Lung (tissue), 16 donors: ENCODE measurements around the gene B4GALNT4. TPM values are rescaled to one million over a fixed set of nuclear protein-coding genes. Genes with fewer than 3 reads are reported as not detected.
A peak's percentile ranks its signal among the peaks of the same experiment; 100 is the strongest.
"Not testable (repeated sequence)": the region's sequence is repeated elsewhere in the genome, so short reads cannot be mapped to it uniquely, and the experiment has no call there.

ENCODE experiments used
- ATAC-seq: fragments of 200-7000 bp; cut with Tn5 transposase; one replicate; pipeline ENCODE4 v1.9.1; 2020; ENCODE audit warnings: moderate number of reproducible peaks; ENCODE audit not compliant: insufficient read depth, low FRiP score
- DNase-seq, 3 donors: peaks; one replicate each; pipeline ENCODE4 v3.0.0-alpha.2; 2013 to 2017
- H3K27ac ChIP-seq, 2 donors: one replicate each; pipeline ENCODE4 v1.5.1; 2013; ENCODE audit warnings: mild to moderate bottlenecking in 2 of 2, moderate library complexity in 2 of 2, control low read depth in 1 of 2, inconsistent platforms in 1 of 2, low read depth in 1 of 2, low read length in 1 of 2
- H3K27me3 ChIP-seq, 3 donors: one replicate each; pipeline ENCODE4 v1.5.1; 2013; ENCODE audit warnings: low read length in 2 of 3; ENCODE audit not compliant: control insufficient read depth in 3 of 3, insufficient read depth in 3 of 3
- H3K36me3 ChIP-seq, 4 donors: one replicate each; pipeline ENCODE4 v1.5.1; 2013; ENCODE audit warnings: low read length in 4 of 4, mild to moderate bottlenecking in 1 of 4, moderate library complexity in 1 of 4; ENCODE audit not compliant: control insufficient read depth in 4 of 4, insufficient read depth in 4 of 4
- H3K4me1 ChIP-seq, 5 donors: one replicate each; pipeline ENCODE4 v1.5.1; 2013; ENCODE audit warnings: low read length in 5 of 5, mild to moderate bottlenecking in 2 of 5, moderate library complexity in 1 of 5; ENCODE audit not compliant: control insufficient read depth in 5 of 5, insufficient read depth in 5 of 5
- H3K4me3 ChIP-seq: one replicate; pipeline ENCODE4 v1.5.1; 2013; ENCODE audit warnings: mild to moderate bottlenecking, control low read depth, moderate library complexity
- H3K9ac ChIP-seq, 2 donors: one replicate each; pipeline ENCODE4 v1.5.1; 2013; ENCODE audit warnings: low read length in 2 of 2, control low read depth in 1 of 2; ENCODE audit not compliant: insufficient read depth in 1 of 2
- H3K9me3 ChIP-seq, 4 donors: one replicate each; pipeline ENCODE4 v1.5.1; 2013; ENCODE audit warnings: low read length in 3 of 4, mild to moderate bottlenecking in 1 of 4, moderate library complexity in 1 of 4; ENCODE audit not compliant: control insufficient read depth in 4 of 4, insufficient read depth in 3 of 4
- CTCF ChIP-seq: IDR thresholded peaks from 2 replicates; pipeline ENCODE4 v1.5.1; 2012; ENCODE audit warnings: mild to moderate bottlenecking; ENCODE audit errors: control extremely low read depth, extremely low read depth
- WGBS, 2 donors: extraction: QIAGEN DNeasy Blood & Tissue Kit; methylation state at CpG; one replicate each; pipeline ENCODE4 v1.1.7; 2013; 5-methylcytosine and 5-hydroxymethylcytosine counted together
- long read RNA-seq, 5 donors: transcript quantifications; one replicate each; lab custom pipeline, GENCODE V29; 2026
- polyA plus RNA-seq, 2 donors: library from polyadenylated mRNA; stranded (reverse); fragments of 200-250 nt; gene quantifications; one replicate each; pipeline ENCODE4 v1.2.1, GENCODE V29; 2013
- total RNA-seq, 2 donors: library from RNA; depleted of rRNA in 1 of 2; stranded (reverse); fragments of >200 nt in 1 of 2; gene quantifications; one replicate each; pipeline ENCODE4 v1.2.1, GENCODE V29; 2014 to 2021
- donor health status: control.
- donor health status: control.
- donor health status: Bipolar disorder and iron deficiency.
- donor health status: healthy.
- donor health status: DM: yes; HTN: yes; CAD: no.

The B4GALNT4 gene, protein sequence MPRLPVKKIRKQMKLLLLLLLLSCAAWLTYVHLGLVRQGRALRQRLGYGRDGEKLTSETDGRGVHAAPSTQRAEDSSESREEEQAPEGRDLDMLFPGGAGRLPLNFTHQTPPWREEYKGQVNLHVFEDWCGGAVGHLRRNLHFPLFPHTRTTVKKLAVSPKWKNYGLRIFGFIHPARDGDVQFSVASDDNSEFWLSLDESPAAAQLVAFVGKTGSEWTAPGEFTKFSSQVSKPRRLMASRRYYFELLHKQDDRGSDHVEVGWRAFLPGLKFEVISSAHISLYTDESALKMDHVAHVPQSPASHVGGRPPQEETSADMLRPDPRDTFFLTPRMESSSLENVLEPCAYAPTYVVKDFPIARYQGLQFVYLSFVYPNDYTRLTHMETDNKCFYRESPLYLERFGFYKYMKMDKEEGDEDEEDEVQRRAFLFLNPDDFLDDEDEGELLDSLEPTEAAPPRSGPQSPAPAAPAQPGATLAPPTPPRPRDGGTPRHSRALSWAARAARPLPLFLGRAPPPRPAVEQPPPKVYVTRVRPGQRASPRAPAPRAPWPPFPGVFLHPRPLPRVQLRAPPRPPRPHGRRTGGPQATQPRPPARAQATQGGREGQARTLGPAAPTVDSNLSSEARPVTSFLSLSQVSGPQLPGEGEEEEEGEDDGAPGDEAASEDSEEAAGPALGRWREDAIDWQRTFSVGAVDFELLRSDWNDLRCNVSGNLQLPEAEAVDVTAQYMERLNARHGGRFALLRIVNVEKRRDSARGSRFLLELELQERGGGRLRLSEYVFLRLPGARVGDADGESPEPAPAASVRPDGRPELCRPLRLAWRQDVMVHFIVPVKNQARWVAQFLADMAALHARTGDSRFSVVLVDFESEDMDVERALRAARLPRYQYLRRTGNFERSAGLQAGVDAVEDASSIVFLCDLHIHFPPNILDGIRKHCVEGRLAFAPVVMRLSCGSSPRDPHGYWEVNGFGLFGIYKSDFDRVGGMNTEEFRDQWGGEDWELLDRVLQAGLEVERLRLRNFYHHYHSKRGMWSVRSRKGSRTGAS
- total RNA-seq = 1 to 10 TPM; 1.4 to 6.8 TPM
- polyA plus RNA-seq = 1 to 10 TPM; 2.1 to 4.6 TPM
- long read RNA-seq, donor 1, partial matches to known transcripts = 7 of 11 reads
- long read RNA-seq, donor 1, other reads (novel, unspliced or antisense) = 0 of 11 reads
- long read RNA-seq, donor 2, partial matches to known transcripts = 7 of 10 reads
- long read RNA-seq, donor 2, other reads (novel, unspliced or antisense) = 0 of 10 reads
- long read RNA-seq, donor 3, partial matches to known transcripts = 7 of 10 reads
- long read RNA-seq, donor 3, other reads (novel, unspliced or antisense) = 0 of 10 reads
- long read RNA-seq, donor 4 = 0 reads
- long read RNA-seq, donor 5, transcript B4GALNT4-201 (20 exons, 3,444 nt) = major isoform, 5 of 6 reads
- long read RNA-seq, donor 5, partial matches to known transcripts = 0 of 6 reads
- long read RNA-seq, donor 5, other reads (novel, unspliced or antisense) = 0 of 6 reads

DNA sequence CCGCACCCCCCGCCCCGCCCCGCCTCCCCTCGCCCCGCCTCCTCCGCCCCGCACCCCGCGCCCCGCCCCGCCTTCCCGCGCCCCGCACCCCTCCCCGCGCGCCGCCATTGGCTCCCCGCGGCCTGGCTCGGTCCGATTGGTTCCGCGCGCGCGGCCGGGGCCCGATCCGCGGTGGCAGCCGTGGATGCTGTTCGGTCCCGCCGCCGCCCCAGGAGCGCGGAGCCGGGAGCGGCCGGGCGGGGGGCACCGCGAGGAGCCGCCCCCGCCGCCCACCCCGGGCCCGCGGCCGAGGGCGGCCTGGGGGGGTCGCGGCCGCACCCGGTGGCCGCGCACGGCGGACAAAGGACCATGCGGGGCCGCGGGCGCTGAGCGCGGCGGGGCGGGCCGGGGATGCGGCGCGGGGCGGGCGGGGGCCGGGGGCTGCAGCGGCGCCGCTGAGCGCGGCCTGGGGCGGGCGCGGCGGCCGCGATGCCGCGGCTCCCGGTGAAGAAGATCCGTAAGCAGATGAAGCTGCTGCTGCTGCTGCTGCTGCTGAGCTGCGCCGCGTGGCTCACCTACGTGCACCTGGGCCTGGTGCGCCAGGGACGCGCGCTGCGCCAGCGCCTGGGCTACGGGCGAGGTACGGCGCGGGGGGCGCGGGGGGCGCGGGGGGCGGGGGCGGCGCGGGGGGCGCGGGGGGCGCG, at the start of gene B4GALNT4:
Gene B4GALNT4 (plus strand): TSS at position 164 of the 683 bp plus-strand sequence. CDS start 305 bp downstream, at position 469.
- DNase-seq = peak; percentile 57 to 65 (median 64)

GRCh38 chr11:319888-320273, 49.4 kb upstream of the B4GALNT4 start:
- Histone ChIP-seq H3K4me1 (peaks cover 0 to 32% (median 8%) of the 10 kb centered on the region in 5 donors), H3K27me3 (peaks cover 0 to 20% (median 16%) of the 10 kb centered on the region in 3 donors), H3K4me3 (peak overlapping the region; percentile 96), H3K9ac (peak overlapping the region in 1 of 2 donors; percentile 68), H3K27ac (peak overlapping the region; percentile 21 to 92)
- not testable (repeated sequence) for ATAC-seq, H3K9me3 ChIP-seq, DNase-seq, H3K36me3 ChIP-seq
- 9% methylated on average over 6 to 9 of the region's 10 CpGs for WGBS, 2 donors

More for the DNA sequence above, at the start of gene B4GALNT4:
- TF ChIP-seq CTCF = no peak
- no peak for ATAC-seq
- 0 to 2% methylated on average over 43 to 107 of the region's 118 CpGs for WGBS, 2 donors
- Histone ChIP-seq H3K27ac (no peak within 1 kb of the TSS), H3K9me3 (no peaks in the 10 kb centered on the region), H3K4me3 (no peak within 1 kb of the TSS), H3K4me1 (peaks cover 0 to 20% (median 0%) of the 10 kb centered on the region in 5 donors), H3K36me3 (peaks cover 0 to 2% (median 0%) of the 10 kb centered on the region in 4 donors), H3K27me3 (peaks cover 0 to 3% (median 0%) of the 10 kb centered on the region in 3 donors), H3K9ac (peak within 1 kb of the TSS in 1 of 2 donors; percentile 81)

GRCh38 chr11:324156-324555, 45.1 kb upstream of the B4GALNT4 start:
- Histone ChIP-seq H3K27me3 (no peaks in the 10 kb centered on the region), H3K4me1 (peaks cover 0 to 49% (median 14%) of the 10 kb centered on the region in 5 donors), H3K9ac (peak overlapping the region in 1 of 2 donors; percentile 62), H3K36me3 (no peaks in the 10 kb centered on the region), H3K4me3 (no peak overlapping the region), H3K9me3 (no peaks in the 10 kb centered on the region), H3K27ac (peak overlapping the region in 1 of 2 donors; percentile 65)
- ATAC-seq (no peak), DNase-seq (peak in 2 of 3 donors; percentile 75 to 78)
- WGBS, 2 donors = 70 to 73% methylated on average over 11 of the region's 11 CpGs
- TF ChIP-seq CTCF = no peak

GRCh38 chr11:324593-325517, 44.4 kb upstream of the B4GALNT4 start:
- H3K4me3 ChIP-seq, H3K9me3 ChIP-seq, H3K27me3 ChIP-seq, H3K36me3 ChIP-seq, ATAC-seq: not testable (repeated sequence)
- Histone ChIP-seq H3K27ac (peak overlapping the region; percentile 83 to 84), H3K9ac (peak overlapping the region in 1 of 2 donors; percentile 53), H3K4me1 (peaks cover 0 to 46% (median 12%) of the 10 kb centered on the region in 5 donors)
- DNase-seq = peak in 2 of 3 donors; percentile 66 to 74
- 59 to 61% methylated on average over 27 to 30 of the region's 34 CpGs for WGBS, 2 donors
